Heart left ventricle (tissue), 16 donors: Measurements from ENCODE around the gene IFNLR1. TPM values are rescaled to one million over a fixed set of nuclear protein-coding genes. Genes with fewer than 3 reads are reported as not detected.

Experiments used
- ATAC-seq, 4 donors: fragments of 200-7000 bp; cut with Tn5 transposase; one replicate each; pipeline ENCODE4 v1.9.1; 2020 to 2022; ENCODE audit warnings: moderate library complexity in 4 of 4, mild to moderate bottlenecking in 3 of 4, moderate number of reproducible peaks in 1 of 4
- DNase-seq, 5 donors: peaks; one replicate each; pipeline ENCODE4 v3.0.0-alpha.2; 2020
- H3K27ac ChIP-seq, 12 donors: fragments of 200-600 bp; sonication (generic) in 4 of 12; one replicate each; pipeline versions ENCODE4 v1.5.0 to v1.8.0; 2016 to 2022; ENCODE audit warnings: mild to moderate bottlenecking in 2 of 12
- H3K27me3 ChIP-seq, 9 donors: fragments of 200-600 bp; sonication (generic) in 2 of 9; one replicate each; pipeline versions ENCODE4 v1.5.1 to v1.8.0; 2016 to 2022; ENCODE audit warnings: mild to moderate bottlenecking in 3 of 9
- H3K36me3 ChIP-seq, 9 donors: fragments of 200-600 bp; sonication (generic) in 2 of 9; one replicate each; pipeline versions ENCODE4 v1.5.0 to v1.8.0; 2018 to 2022; ENCODE audit warnings: mild to moderate bottlenecking in 2 of 9
- H3K4me1 ChIP-seq, 12 donors: fragments of 200-600 bp; sonication (generic) in 4 of 12; one replicate each; pipeline versions ENCODE4 v1.5.0 to v1.8.0; 2016 to 2022; ENCODE audit warnings: mild to moderate bottlenecking in 3 of 12
- H3K4me3 ChIP-seq, 12 donors: fragments of 200-600 bp; sonication (generic) in 4 of 12; one replicate each; pipeline versions ENCODE4 v1.5.0 to v1.8.0; 2017 to 2022; ENCODE audit warnings: mild to moderate bottlenecking in 9 of 12, moderate library complexity in 4 of 12
- H3K9me3 ChIP-seq, 12 donors: fragments of 200-600 bp; sonication (generic) in 4 of 12; one replicate each; pipeline versions ENCODE4 v1.5.0 to v1.8.0; 2016 to 2022; ENCODE audit warnings: mild to moderate bottlenecking in 1 of 12
- CTCF ChIP-seq, 12 donors: fragments of 200-600 bp; sonication (generic) in 4 of 12; IDR thresholded peaks; one replicate each; pipeline versions ENCODE4 v1.5.0 to v1.8.0; 2018 to 2022; ENCODE audit warnings: antibody characterized with exemption in 12 of 12, mild to moderate bottlenecking in 5 of 12
- POLR2A ChIP-seq, 2 donors: fragments of 450-650 bp; IDR thresholded peaks; one replicate each; pipeline ENCODE4 v1.6.1; 2017; ENCODE audit warnings: antibody characterized with exemption in 2 of 2, mild to moderate bottlenecking in 2 of 2, moderate library complexity in 2 of 2
- WGBS, 4 donors: extraction: QIAGEN DNeasy Blood & Tissue Kit in 2 of 4; methylation state at CpG; one replicate each; pipeline versions ENCODE4 v1.1.5 to v1.1.7; 2013 to 2018; 5-methylcytosine and 5-hydroxymethylcytosine counted together
- intact Hi-C, 10 donors: fragments of 100-400 bp; cut with DNase I; formaldehyde crosslinking; loops; one replicate each; pipeline versions ENCODE4 v1.11.1 to v1.14.2; 2022
- polyA plus RNA-seq, 2 donors: library from polyadenylated mRNA; stranded (reverse); fragments of 200-250 nt; gene quantifications; one replicate each; pipeline ENCODE4 v1.2.3, GENCODE V29; 2013
- total RNA-seq, 9 donors: library from RNA; depleted of rRNA in 2 of 9; stranded (reverse); fragments of >200 nt in 2 of 9; fragmentation: NEBNext Ultra II Directional in 3 of 9; extraction: Animal tissue kit (Norgen Biotek cat#: 25700) in 3 of 9; gene quantifications; one replicate each; pipeline versions ENCODE4 v1.1.0 to v1.2.4, GENCODE V29; 2016 to 2023
- donor health status: ischemic (EF 13 %, LVEDD 7.1; RV severe dilation, severe dysfunction).
- donor health status: healthy with polysubstance abuse.
- donor health status: DM: no; HTN: yes; CAD: no.
- donor health status: DM: no; HTN: no; CAD: no.
- donor health status: ischemic (EF 25% LVEDD 6.9; RV normal size, moderate dysfunction).
- donor health status: ischemic (EF 25% LVEDD 5.7; RV mildly dilated, moderate dysfunction).
- donor health status: healthy.
- donor health status: DM: yes; HTN: yes; CAD: no.
- donor health status: ischemic (EF 35%, LVEDD 5.7; RV mildly dilated, moderate dysfunction).
- donor health status: nonischemic (EF 11% LVEDD 7.7; RV severe dilation, severe dysfunction).
- donor health status: DM: yes; HTN: yes; CAD: no.
- donor health status: PGD.
- donor health status: ischemic (EF 29% LVEDD 5.4; RV normal size, mild dysfunction).
- donor health status: nonischemic (EF 23%, LVEDD 6.1; RV moderate dilation, normal function).

The IFNLR1 gene
- total and polyA plus RNA-seq, 11 donors = 0.99 to 3.4 (median 2.7) TPM

GRCh38 chr1:24161270-24161669 is 25.8 kb downstream of the IFNLR1 start:
- no peaks in the 10 kb centered on the region for H3K36me3 ChIP-seq
- ATAC-seq (no peak), DNase-seq (no peak)
- no peaks in the 10 kb centered on the region for H3K27me3 ChIP-seq
- no peaks in the 10 kb centered on the region for H3K9me3 ChIP-seq
- H3K4me1 ChIP-seq = peaks cover 0 to 9% (median 0%) of the 10 kb centered on the region in 12 donors
- 57 to 79% (median 73%) methylated on average over 4 of the region's 4 CpGs for WGBS, 4 donors
- H3K27ac ChIP-seq = no peak overlapping the region
- H3K4me3 ChIP-seq = no peak overlapping the region
- TF ChIP-seq POLR2A (IDR thresholded peaks at IDR 0.05) (no peak), CTCF (IDR thresholded peaks at IDR 0.05) (no peak)
- intact Hi-C loops = no loop called here

- peaks cover 0 to 9% (median 0%) of the 10 kb centered on the region in 12 donors for H3K4me1 ChIP-seq
- ATAC-seq = no peak
- H3K9me3 ChIP-seq = no peaks in the 10 kb centered on the region
- DNase-seq = no peak
- TF ChIP-seq POLR2A (IDR thresholded peaks at IDR 0.05) (no peak), CTCF (IDR thresholded peaks at IDR 0.05) (no peak)
- WGBS, 4 donors = 73 to 81% (median 79%) methylated on average over 5 of the region's 5 CpGs
- intact Hi-C loops = no loop called here
- H3K36me3 ChIP-seq = no peaks in the 10 kb centered on the region
- no peaks in the 10 kb centered on the region for H3K27me3 ChIP-seq
- H3K27ac ChIP-seq = no peak overlapping the region
- H3K4me3 ChIP-seq = no peak overlapping the region
Observed at GRCh38 chr1:24159366-24159765, 27.7 kb downstream of the IFNLR1 start.

GRCh38 chr1:24157918-24158481 is 29.1 kb downstream of the IFNLR1 start:
- TF ChIP-seq CTCF (IDR thresholded peaks at IDR 0.05) = peak in 4 of 12 donors; percentile 9 to 28 (median 12)
- no peak for TF ChIP-seq POLR2A (IDR thresholded peaks at IDR 0.05)
- H3K4me3 ChIP-seq = no peak overlapping the region
- intact Hi-C loops = no loop called here
- H3K9me3 ChIP-seq = no peaks in the 10 kb centered on the region
- ATAC-seq (peak in 3 of 4 donors; percentile 35 to 49 (median 42)), DNase-seq (no peak)
- peaks cover 0 to 9% (median 0%) of the 10 kb centered on the region in 12 donors for H3K4me1 ChIP-seq
- no peaks in the 10 kb centered on the region for H3K36me3 ChIP-seq
- WGBS, 4 donors = 59 to 78% (median 68%) methylated on average over 5 to 6 of the region's 6 CpGs
- no peak overlapping the region for H3K27ac ChIP-seq
- peaks cover 0 to 1% (median 0%) of the 10 kb centered on the region in 9 donors for H3K27me3 ChIP-seq

GRCh38 chr1:24156542-24157260 is 30.4 kb downstream of the IFNLR1 start:
- intact Hi-C loops = no loop called here
- WGBS, 4 donors = 89 to 93% (median 92%) methylated on average over 15 to 18 of the region's 18 CpGs
- Histone ChIP-seq H3K36me3 (no peaks in the 10 kb centered on the region), H3K27ac (no peak overlapping the region), H3K27me3 (peaks cover 0 to 12% (median 0%) of the 10 kb centered on the region in 9 donors), H3K9me3 (no peaks in the 10 kb centered on the region), H3K4me3 (no peak overlapping the region), H3K4me1 (peaks cover 0 to 9% (median 0%) of the 10 kb centered on the region in 12 donors)
- DNase-seq = no peak
- no peak for ATAC-seq
- TF ChIP-seq CTCF (IDR thresholded peaks at IDR 0.05) (no peak), POLR2A (IDR thresholded peaks at IDR 0.05) (no peak)
